ENCODE measurements around the gene ZFYVE28.

The ZFYVE28 gene

GRCh38 chr4:2426069-2426397 is 7.6 kb upstream of the ZFYVE28 start:
- in situ Hi-C loops (cut with MboI; ENCODE audit: low pct_unique_long_range_greater_than_20kb, low sequenced_read_pairs, unreplicated experiment), result no loop called here
- TF ChIP-seq CTCF (IDR thresholded peaks at IDR 0.05; ENCODE audit: extremely low read depth, insufficient read depth, missing control alignments), result no peak
- no peak for DNase-seq (ENCODE audit: low spot score)

- no peak for TF ChIP-seq CTCF (IDR thresholded peaks at IDR 0.05; ENCODE audit: extremely low read depth, insufficient read depth, missing control alignments)
- in situ Hi-C loops (cut with MboI; ENCODE audit: low pct_unique_long_range_greater_than_20kb, low sequenced_read_pairs, unreplicated experiment), result no loop called here
- DNase-seq (ENCODE audit: low spot score), result no peak
These were observed 7.1 kb upstream of the ZFYVE28 start for GRCh38 chr4:2425386-2426068.

GRCh38 chr4:2424581-2424980 is 6.1 kb upstream of the ZFYVE28 start:
- no peak for DNase-seq (ENCODE audit: low spot score)
- in situ Hi-C loops (cut with MboI; ENCODE audit: low pct_unique_long_range_greater_than_20kb, low sequenced_read_pairs, unreplicated experiment), result no loop called here
- no peak for TF ChIP-seq CTCF (IDR thresholded peaks at IDR 0.05; ENCODE audit: extremely low read depth, insufficient read depth, missing control alignments)

- no peak for DNase-seq (ENCODE audit: low spot score)
- TF ChIP-seq CTCF (IDR thresholded peaks at IDR 0.05; ENCODE audit: extremely low read depth, insufficient read depth, missing control alignments), result no peak
- in situ Hi-C loops (cut with MboI; ENCODE audit: low pct_unique_long_range_greater_than_20kb, low sequenced_read_pairs, unreplicated experiment), result no loop called here
These were observed 5.2 kb upstream of the ZFYVE28 start for GRCh38 chr4:2423695-2424094.

- no peak for TF ChIP-seq CTCF (IDR thresholded peaks at IDR 0.05; ENCODE audit: extremely low read depth, insufficient read depth, missing control alignments)
These were observed 4.6 kb upstream of the ZFYVE28 start for GRCh38 chr4:2423066-2423465.

GRCh38 chr4:2421928-2422327 is 3.5 kb upstream of the ZFYVE28 start:
- in situ Hi-C loops (cut with MboI; ENCODE audit: low pct_unique_long_range_greater_than_20kb, low sequenced_read_pairs, unreplicated experiment), result no loop called here
- DNase-seq (ENCODE audit: low spot score), result no peak
- TF ChIP-seq CTCF (IDR thresholded peaks at IDR 0.05; ENCODE audit: extremely low read depth, insufficient read depth, missing control alignments), result no peak

More at GRCh38 chr4:2423066-2423465, 4.6 kb upstream of the ZFYVE28 start:
- in situ Hi-C loops (cut with MboI; ENCODE audit: low pct_unique_long_range_greater_than_20kb, low sequenced_read_pairs, unreplicated experiment), result no loop called here
- no peak for DNase-seq (ENCODE audit: low spot score)

Data from GM13977 (cell line).